DOHH2 (cell line): Measurements from ENCODE around the gene KCTD12.

ENCODE experiments used
- H3F3A ChIP-seq: fragments of 200-600 bp; sonication (generic), shearing (Covaris generic); 2 replicates; pipeline ENCODE4 v1.6.0; 2016; ENCODE audit warnings: antibody characterized with exemption, mild to moderate bottlenecking; ENCODE audit not compliant: control insufficient read depth, insufficient read depth
- H3K27ac ChIP-seq: fragments of 200-600 bp; sonication (generic); 2 replicates; pipeline ENCODE4 v1.5.1; 2014; ENCODE audit warnings: low read depth, mild to moderate bottlenecking, low read length, moderate library complexity
- H3K27me3 ChIP-seq: fragments of 200-600 bp; sonication (generic); 2 replicates; pipeline ENCODE4 v1.6.1; 2014; ENCODE audit warnings: mild to moderate bottlenecking, low read length, mixed read lengths; ENCODE audit not compliant: control insufficient read depth
- H3K36me3 ChIP-seq: fragments of 200-600 bp; sonication (generic); 2 replicates; pipeline ENCODE4 v1.6.1; 2014; ENCODE audit warnings: mild to moderate bottlenecking, low read length, moderate library complexity, mixed read lengths; ENCODE audit not compliant: control insufficient read depth
- H3K4me1 ChIP-seq: fragments of 200-600 bp; sonication (generic); 2 replicates; pipeline ENCODE4 v1.6.1; 2014; ENCODE audit warnings: mild to moderate bottlenecking, low read length, mixed read lengths; ENCODE audit not compliant: control insufficient read depth
- H3K4me2 ChIP-seq: fragments of 200-600 bp; sonication (generic); 2 replicates; pipeline ENCODE4 v1.6.0; 2014; ENCODE audit warnings: mild to moderate bottlenecking, low read length, moderate library complexity
- H3K4me3 ChIP-seq: fragments of 200-600 bp; sonication (generic); 2 replicates; pipeline ENCODE4 v1.5.1; 2014; ENCODE audit warnings: mild to moderate bottlenecking, low read length, mixed read lengths
- H3K79me2 ChIP-seq: fragments of 200-600 bp; sonication (generic); 2 replicates; pipeline ENCODE4 v1.6.1; 2014; ENCODE audit warnings: mild to moderate bottlenecking, low read length, mixed read lengths; ENCODE audit not compliant: control insufficient read depth
- H3K9me2 ChIP-seq: fragments of 200-600 bp; sonication (generic); replicated peaks from 2 replicates; pipeline ENCODE4 v1.6.1; 2014; ENCODE audit warnings: mild to moderate bottlenecking, low read length, mixed read lengths; ENCODE audit not compliant: control insufficient read depth
- H3K9me3 ChIP-seq: fragments of 200-600 bp; sonication (generic); 2 replicates; pipeline ENCODE4 v1.6.1; 2014; ENCODE audit warnings: antibody characterized with exemption, low read length, mixed read lengths; ENCODE audit not compliant: control insufficient read depth, insufficient read depth
- H4K20me1 ChIP-seq: fragments of 200-600 bp; sonication (generic); 2 replicates; pipeline ENCODE4 v1.6.0; 2014; ENCODE audit warnings: low read depth, mild to moderate bottlenecking, antibody characterized with exemption, low read length, moderate library complexity; ENCODE audit not compliant: control insufficient read depth, insufficient read depth
- CTCF ChIP-seq: fragments of 200-600 bp; sonication (generic); IDR thresholded peaks from one replicate; pipeline ENCODE4 v1.5.1; 2014; ENCODE audit warnings: antibody characterized with exemption, mild to moderate bottlenecking, low read depth, low read length; ENCODE audit not compliant: poor library complexity, severe bottlenecking
- EZH2phosphoT487 ChIP-seq: fragments of 200-600 bp; sonication (generic); IDR thresholded peaks from 2 replicates; pipeline ENCODE4 v1.6.1; 2017; ENCODE audit warnings: borderline replicate concordance, mild to moderate bottlenecking, antibody characterized with exemption, low read length, moderate library complexity, mixed read lengths

Gene KCTD12

DNA sequence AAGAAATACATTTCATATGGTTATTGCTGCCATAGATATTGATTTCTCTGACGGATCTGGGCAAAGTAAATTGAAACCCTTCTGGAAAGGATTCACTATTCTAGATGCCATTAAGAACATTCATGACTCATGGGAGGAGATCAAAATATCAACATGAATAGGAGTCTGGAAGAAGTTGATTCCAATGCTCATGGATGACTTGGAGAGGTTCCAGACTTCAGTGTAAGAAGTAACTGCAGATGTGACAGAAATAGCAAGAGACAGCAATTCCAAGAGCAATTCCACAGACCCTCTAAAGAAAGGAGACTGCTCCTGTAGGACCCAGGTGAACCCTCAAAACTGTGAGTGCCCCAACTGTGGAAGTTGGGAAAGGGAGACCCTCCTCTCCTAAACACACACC lies 30.9 kb upstream of the KCTD12 start:
- H3K9me2 ChIP-seq, result no peaks in the 10 kb centered on the region
- no peaks in the 10 kb centered on the region for H3K36me3 ChIP-seq
- no peak overlapping the region for H3K4me2 ChIP-seq
- no peak overlapping the region for H3K4me3 ChIP-seq
- H4K20me1 ChIP-seq, result no peaks in the 10 kb centered on the region
- no peaks in the 10 kb centered on the region for H3K4me1 ChIP-seq
- no peaks in the 10 kb centered on the region for H3K79me2 ChIP-seq
- 0 out of 2 replicates have a peak, but pooled peaks cover 4% of the 10 kb centered on the region for H3K27me3 ChIP-seq
- no peak for TF ChIP-seq CTCF
- no peak for TF ChIP-seq EZH2phosphoT487
- no peaks in the 10 kb centered on the region for H3F3A ChIP-seq
- H3K9me3 ChIP-seq, result no peaks in the 10 kb centered on the region
- no peak overlapping the region for H3K27ac ChIP-seq

DNA sequence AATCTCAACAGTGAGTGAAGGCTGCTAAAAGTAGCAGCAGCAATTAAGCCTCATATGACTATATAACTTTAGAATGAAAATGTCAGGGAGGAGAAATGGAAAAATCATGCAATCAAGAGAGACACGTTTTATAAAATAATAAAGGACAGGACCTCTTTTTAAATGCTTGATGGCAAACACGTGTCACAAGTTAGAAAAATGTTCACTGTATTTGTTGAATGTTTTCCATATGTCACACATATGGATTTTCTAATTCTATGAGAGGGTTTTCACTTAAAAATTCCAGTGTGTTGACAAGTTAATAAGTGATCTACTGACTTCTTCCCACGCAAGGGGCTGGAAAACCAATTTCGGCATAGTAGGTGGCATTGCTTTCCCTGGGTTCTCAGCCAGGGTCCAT lies 27.7 kb upstream of the KCTD12 start:
- Histone ChIP-seq H3K27ac (no peak overlapping the region), H3K79me2 (no peaks in the 10 kb centered on the region), H3K9me2 (no peaks in the 10 kb centered on the region), H3K4me3 (no peak overlapping the region), H3K4me2 (no peak overlapping the region), H3K4me1 (no peaks in the 10 kb centered on the region), H3K9me3 (no peaks in the 10 kb centered on the region), H4K20me1 (no peaks in the 10 kb centered on the region), H3F3A (no peaks in the 10 kb centered on the region), H3K27me3 (0 out of 2 replicates have a peak, but pooled peaks cover 7% of the 10 kb centered on the region), H3K36me3 (no peaks in the 10 kb centered on the region)
- TF ChIP-seq EZH2phosphoT487 (no peak), CTCF (no peak)

DNA sequence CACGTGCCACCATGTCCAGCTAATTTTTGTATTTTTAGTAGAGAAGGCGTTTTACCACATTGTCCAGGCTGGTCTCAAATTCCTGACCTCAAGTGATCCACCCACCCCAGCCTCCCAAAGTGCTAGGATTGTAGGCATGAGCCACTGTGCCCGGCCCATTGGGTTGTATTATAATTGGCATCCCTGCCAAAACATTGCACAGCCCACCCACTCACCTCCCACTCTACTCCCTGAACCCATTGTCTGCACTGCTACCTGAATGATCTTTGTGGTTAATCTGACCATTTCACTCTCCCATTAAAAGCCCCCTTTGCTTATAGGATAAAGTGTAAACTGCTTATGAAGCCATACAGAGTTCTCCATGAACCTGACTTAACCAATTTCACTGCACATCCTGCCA lies 26.3 kb upstream of the KCTD12 start:
- Histone ChIP-seq H3K27me3 (0 out of 2 replicates have a peak, but pooled peaks cover 7% of the 10 kb centered on the region), H3K4me1 (no peaks in the 10 kb centered on the region), H3K79me2 (no peaks in the 10 kb centered on the region), H3K4me2 (no peak overlapping the region), H3F3A (no peaks in the 10 kb centered on the region), H3K9me3 (no peaks in the 10 kb centered on the region), H3K9me2 (no peaks in the 10 kb centered on the region), H3K36me3 (no peaks in the 10 kb centered on the region), H3K27ac (no peak overlapping the region), H4K20me1 (no peaks in the 10 kb centered on the region), H3K4me3 (no peak overlapping the region)
- TF ChIP-seq EZH2phosphoT487 (no peak), CTCF (no peak)
